ENCODE data around the gene PPIE.

DNA sequence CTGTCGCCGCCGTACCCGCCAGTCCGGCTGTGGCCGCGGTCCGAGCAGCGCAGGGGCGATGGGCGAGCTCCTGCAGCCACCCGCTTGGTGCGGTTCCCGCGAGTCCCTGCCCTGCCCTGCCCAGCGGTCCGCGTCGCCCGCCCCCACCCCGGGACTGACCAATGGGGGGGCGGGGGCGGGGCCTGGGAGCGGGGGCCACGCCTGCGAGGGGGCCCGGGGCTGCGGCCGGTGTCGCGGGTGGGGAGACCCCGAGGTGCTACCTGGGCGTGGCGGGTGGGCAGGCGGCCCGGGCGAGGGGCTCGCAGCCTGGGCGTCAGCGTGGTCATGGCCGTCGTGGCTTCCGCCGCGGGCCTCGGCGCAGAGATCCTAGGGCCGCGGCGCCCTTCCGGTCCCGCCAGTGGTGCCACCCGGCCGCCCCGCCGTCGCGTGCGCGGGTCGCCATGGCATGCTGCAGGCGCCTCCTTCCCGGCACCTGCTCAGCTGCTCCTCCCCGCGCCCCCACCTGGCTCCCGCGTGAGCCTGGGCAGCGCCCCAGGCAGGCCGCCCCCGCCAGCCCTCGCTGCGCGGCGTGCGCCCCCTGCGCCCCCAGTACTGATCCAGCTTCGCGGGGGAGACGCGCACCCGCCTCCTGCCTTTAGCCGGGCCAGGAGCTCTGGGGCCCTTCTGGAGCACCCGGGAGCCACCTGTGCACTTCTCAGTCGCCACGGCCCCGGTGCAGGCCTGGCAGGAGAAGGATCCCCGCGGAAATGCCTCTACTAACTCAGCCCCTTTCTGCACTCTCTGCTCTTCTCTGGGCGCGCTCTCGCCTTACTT, 50.3 kb downstream of the PPIE start, which contains the start of gene BMP8B:
- TF ChIP-seq CTCF (IDR thresholded peaks at IDR 0.05) (no peak), ZFX (IDR thresholded peaks at IDR 0.05; ENCODE audit: borderline replicate concordance) (no peak)

All from 22Rv1 (cell line).